Epithelial cell of proximal tubule (primary cell): Measurements from ENCODE around the gene DCK. TPM values are rescaled to one million over a fixed set of nuclear protein-coding genes. Genes with fewer than 3 reads are reported as not detected.

Experiments
- DNase-seq: peaks from one replicate; pipeline ENCODE4 v3.0.0-alpha.2; 2011; ENCODE audit warnings: low read depth
- H3K4me3 ChIP-seq: 2 replicates; pipeline ENCODE4 v1.5.1; 2011; ENCODE audit warnings: low read depth, mild to moderate bottlenecking, low read length
- total RNA-seq: library from RNA; depleted of rRNA; stranded (reverse); fragments of >200 nt; gene quantifications from 2 replicates; pipeline ENCODE4 v1.2.3, GENCODE V29; 2015
- TF ChIP-seq, protein P1 (sequence below): conservative IDR thresholded peaks from 2 replicates; pipeline ENCODE4 v1.5.1; 2012; ENCODE audit warnings: low read depth, mild to moderate bottlenecking, low read length

The DCK gene
- total RNA-seq, 1 donor from 2014 or later, result 24.4 TPM

DNA sequence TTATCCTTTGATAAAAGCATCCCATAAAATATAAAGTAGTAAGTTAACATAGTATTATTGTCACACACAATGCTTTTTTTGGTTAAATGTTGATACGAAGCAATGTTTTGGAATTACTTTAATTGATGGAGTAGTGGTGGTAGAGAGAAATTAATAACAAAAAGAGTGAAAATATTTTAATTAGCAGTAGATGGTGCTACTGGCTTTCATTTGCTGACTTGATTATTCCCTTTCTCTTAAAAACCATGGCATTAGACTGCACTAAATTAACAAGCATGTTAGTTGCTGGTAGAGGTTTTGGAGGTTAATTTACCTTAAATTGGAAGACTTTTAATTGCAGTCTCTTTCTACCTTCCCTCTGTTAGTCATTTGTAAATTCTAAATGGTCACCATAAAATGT, 8.9 kb upstream of the DCK start:
- no peak overlapping the region for H3K4me3 ChIP-seq
- no peak for DNase-seq
- TF ChIP-seq, protein P1, sequence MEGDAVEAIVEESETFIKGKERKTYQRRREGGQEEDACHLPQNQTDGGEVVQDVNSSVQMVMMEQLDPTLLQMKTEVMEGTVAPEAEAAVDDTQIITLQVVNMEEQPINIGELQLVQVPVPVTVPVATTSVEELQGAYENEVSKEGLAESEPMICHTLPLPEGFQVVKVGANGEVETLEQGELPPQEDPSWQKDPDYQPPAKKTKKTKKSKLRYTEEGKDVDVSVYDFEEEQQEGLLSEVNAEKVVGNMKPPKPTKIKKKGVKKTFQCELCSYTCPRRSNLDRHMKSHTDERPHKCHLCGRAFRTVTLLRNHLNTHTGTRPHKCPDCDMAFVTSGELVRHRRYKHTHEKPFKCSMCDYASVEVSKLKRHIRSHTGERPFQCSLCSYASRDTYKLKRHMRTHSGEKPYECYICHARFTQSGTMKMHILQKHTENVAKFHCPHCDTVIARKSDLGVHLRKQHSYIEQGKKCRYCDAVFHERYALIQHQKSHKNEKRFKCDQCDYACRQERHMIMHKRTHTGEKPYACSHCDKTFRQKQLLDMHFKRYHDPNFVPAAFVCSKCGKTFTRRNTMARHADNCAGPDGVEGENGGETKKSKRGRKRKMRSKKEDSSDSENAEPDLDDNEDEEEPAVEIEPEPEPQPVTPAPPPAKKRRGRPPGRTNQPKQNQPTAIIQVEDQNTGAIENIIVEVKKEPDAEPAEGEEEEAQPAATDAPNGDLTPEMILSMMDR, result no peak

DNA sequence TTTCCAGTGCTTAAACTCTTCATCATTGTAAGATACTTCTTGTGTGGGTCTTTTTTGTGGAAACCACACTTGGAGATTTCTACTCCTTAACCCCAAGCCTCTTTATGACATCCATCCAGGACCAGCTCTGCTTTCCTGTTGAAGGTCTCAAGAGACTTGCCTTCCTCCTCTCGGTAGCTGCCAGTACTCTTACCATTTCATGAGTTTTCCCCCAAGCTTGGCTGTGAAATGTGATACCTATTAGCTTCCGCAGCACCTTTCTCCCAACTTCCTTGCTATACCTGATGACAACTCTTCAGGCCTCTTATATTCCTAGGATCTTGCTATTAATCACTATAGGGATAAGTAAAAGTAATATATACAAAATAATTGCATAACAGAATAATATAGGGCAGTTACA, 1.9 kb upstream of the DCK start:
- DNase-seq, result no peak
- H3K4me3 ChIP-seq, result no peak overlapping the region
- TF ChIP-seq, protein P1, result no peak

DNA sequence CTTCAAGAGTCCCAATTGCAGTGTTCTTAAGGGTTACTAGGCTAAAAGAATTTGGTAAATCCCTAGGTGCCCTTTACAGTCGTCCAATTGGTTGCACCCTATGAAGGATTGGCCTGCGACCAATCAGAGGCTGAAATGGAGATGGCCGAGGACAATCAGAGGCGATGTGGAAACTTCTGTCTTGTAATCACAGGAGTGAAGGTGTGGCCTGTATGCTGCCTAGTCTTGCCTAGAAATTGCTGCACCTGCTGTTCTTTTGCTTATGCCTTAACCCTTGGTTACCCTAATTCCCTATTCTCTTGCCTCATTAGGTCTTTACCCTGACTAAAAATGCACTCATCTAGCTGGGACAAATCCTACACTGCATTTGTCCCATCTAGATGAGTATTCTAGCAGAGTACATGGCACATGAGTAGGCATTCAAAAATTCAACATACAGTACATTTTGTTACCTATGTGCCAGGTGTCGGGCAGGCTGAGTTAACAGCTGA, 1.0 kb upstream of the DCK start:
- no peak for DNase-seq
- TF ChIP-seq, protein P1, result no peak
- H3K4me3 ChIP-seq, result peak overlapping the region; percentile 91

DNA sequence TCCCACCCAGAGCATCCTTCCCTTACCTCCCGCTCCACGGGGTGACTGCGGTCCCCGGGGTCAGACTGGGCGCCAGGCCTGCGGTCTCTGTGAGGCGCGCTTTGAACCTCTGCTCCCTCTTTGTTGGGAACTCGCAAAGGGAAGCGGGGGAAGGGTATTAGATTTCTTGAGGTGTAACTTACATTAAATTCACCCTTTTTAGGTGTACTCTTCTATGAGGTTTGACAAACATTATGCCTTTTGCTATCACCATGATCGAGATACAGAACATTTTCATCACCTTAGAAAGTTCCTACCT, 569 bp downstream of the DCK start:
- DNase-seq, result no peak
- TF ChIP-seq, protein P1, result no peak
- peak overlapping the region; percentile 91 for H3K4me3 ChIP-seq

DNA sequence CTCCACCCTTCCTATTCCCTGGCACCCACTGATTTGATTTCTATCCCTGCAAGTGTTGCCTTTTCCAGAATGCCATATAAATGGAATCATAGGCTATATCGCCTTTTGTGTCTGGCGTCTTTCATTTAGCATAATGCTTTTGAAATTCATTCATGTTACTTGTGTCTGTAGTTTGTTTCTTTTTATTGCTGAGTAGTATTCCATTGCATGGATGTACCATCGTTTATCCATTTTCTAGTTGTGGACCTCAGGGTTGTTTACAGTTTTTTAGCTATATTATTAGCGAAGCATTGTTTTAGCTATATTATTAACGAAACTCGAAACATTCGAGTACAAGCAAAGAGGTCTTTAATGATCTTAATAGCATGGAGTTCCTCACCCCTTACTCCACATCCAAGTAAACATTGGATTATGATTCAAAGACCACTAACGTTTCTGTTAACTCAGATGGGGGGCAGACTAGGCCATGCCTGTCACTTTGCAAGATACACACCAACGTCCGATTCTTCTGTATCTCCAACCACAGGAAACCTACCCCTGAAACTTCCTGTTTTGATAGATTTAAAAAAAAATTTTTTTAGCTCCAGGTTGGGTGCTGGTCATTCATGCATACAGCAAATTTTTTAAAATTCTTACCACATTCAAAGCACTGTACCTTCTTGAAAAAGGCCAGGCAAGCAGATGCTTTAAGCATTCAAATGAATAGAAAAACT, 1.1 kb downstream of the DCK start:
- H3K4me3 ChIP-seq, result peak overlapping the region; percentile 91
- DNase-seq, result no peak
- TF ChIP-seq, protein P1, result no peak

DNA sequence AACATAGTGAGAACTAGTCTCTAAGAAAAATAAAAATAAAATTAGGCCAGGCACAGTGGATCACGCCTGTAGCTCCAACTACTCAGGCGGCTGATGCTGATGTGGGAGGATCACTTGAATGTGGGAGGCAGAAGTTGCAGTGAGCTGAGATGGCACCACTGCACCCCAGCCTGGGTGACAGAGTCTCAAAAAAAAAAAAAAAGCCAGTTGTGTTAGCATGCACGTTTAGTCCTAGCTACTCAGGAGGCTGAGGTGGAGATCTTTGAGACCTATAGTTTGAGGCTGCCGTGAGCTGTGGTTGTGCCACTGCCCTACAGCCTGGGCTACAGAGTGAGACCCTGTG, 2.5 kb downstream of the DCK start:
- DNase-seq, result no peak
- TF ChIP-seq, protein P1, result no peak
- no peak overlapping the region for H3K4me3 ChIP-seq

DNA sequence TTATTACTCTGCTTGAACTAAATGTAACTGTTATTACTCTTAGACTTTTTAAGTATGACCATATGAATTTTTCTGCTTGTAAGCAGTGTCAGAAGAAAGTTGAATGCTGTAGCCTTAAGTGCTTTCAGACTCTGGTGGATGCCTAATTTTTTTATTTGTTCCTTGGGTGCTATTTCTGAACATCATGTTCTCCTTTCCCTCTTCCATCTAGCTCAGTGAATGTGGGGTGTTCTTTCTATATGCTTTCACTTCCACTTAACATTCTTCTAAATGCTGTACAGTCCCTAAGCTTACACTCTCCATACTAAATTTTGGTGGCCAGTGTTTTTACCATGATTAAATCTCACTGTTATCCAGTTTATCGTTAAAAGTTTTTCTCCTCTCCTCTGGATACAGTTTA, 3.6 kb downstream of the DCK start:
- TF ChIP-seq, protein P1, result no peak
- H3K4me3 ChIP-seq, result no peak overlapping the region
- no peak for DNase-seq
